ENCODE results near the gene TACSTD2. TPM values are rescaled to one million over a fixed set of nuclear protein-coding genes. Genes with fewer than 3 reads are reported as not detected.
"Not testable (repeated sequence)": the region's sequence is repeated elsewhere in the genome, so short reads cannot be mapped to it uniquely, and the experiment has no call there.

The TACSTD2 gene
- total RNA-seq, 6 experiments from 2014 or later, result 0.55 to 13.3 (median 12.2) TPM

DNA sequence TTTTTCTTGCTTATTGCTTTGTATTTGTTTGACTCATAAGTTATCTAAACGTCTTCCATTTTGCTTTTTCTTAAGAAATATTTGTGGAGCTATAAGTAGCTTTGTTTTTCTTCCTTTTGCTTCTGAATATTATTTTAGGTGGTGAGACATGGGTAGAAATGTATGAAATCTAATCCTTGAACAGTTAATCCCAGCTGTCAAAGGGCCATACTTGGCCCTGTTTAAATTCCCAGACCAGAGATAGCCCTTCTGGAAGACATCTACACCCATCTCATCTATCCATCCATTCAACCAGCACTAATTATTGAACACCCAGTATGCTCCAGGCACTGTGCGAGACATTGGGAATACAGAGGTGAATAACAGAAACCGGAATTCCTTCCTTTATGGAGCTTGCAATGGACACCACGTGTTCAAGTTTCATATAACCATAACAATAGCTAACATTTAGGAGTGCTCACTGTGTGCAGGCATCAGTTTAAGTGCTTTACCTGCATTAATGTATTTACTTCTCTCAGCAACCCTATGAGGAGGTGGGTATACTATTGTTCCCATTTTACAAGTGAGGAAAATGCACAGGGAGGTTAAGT is 8.7 kb downstream of the TACSTD2 start:
- Mint-ChIP-seq H3K36me3 (ENCODE audit: low read depth) (no peaks in the 10 kb centered on the region), H3K9me3 (no peaks in the 10 kb centered on the region), H3K27ac (no peak overlapping the region), H3K27me3 (ENCODE audit: insufficient read depth) (peaks cover 28% of the 10 kb centered on the region), H3K4me3 (no peak overlapping the region), H3K4me1 (ENCODE audit: low read depth) (no peaks in the 10 kb centered on the region)
- TF ChIP-seq, protein P1, sequence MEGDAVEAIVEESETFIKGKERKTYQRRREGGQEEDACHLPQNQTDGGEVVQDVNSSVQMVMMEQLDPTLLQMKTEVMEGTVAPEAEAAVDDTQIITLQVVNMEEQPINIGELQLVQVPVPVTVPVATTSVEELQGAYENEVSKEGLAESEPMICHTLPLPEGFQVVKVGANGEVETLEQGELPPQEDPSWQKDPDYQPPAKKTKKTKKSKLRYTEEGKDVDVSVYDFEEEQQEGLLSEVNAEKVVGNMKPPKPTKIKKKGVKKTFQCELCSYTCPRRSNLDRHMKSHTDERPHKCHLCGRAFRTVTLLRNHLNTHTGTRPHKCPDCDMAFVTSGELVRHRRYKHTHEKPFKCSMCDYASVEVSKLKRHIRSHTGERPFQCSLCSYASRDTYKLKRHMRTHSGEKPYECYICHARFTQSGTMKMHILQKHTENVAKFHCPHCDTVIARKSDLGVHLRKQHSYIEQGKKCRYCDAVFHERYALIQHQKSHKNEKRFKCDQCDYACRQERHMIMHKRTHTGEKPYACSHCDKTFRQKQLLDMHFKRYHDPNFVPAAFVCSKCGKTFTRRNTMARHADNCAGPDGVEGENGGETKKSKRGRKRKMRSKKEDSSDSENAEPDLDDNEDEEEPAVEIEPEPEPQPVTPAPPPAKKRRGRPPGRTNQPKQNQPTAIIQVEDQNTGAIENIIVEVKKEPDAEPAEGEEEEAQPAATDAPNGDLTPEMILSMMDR (IDR thresholded peaks at IDR 0.05), result no peak
- no peak for DNase-seq

DNA sequence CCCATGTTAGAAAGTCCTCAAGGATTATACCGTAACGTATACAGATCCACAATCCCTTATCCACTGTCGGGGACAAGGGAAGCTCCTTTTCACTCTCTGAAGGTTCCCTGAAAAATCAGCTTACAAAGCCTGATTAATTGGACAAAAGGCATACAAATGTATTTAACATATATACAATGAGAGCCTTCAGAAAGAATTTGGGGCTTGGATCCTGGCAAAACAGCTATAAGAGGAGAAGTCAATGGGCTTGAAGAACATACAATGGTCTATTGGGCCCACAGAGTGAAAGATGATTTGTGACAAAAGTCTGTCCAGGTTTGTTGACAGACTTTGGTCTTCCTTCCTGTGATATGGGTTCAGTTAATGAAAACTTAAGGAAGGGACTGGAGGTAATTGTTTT is 10.7 kb downstream of the TACSTD2 start:
- Mint-ChIP-seq H3K4me1 (ENCODE audit: low read depth) (no peaks in the 10 kb centered on the region), H3K36me3 (ENCODE audit: low read depth) (no peaks in the 10 kb centered on the region; the same call in 1 of the 2 replicates), H3K4me3 (no peak overlapping the region; the same call in 1 of the 2 replicates), H3K27ac (no peak overlapping the region), H3K27me3 (ENCODE audit: insufficient read depth) (peaks cover 29% of the 10 kb centered on the region), H3K9me3 (no peaks in the 10 kb centered on the region)
- TF ChIP-seq, protein P1 (IDR thresholded peaks at IDR 0.05), result no peak
- no peak for DNase-seq

DNA sequence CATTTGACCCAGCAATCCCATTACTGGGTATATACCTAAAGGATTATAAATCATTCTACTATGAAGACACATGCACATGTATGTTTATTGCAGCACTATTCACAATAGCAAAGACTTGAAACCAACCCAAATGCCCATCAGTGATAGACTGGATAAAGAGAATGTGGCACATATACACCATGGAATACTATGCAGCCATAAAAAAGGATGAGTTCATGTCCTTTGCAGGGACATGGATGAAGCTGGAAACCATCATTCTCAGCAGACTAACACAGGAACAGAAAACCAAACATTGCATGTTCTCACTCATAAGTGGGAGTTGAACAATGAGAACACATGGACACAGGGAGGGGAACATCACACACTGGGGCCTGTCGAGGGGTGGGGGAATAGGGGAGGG is 13.3 kb downstream of the TACSTD2 start:
- H3K4me1 Mint-ChIP-seq (ENCODE audit: low read depth); H3K4me3 Mint-ChIP-seq; DNase-seq; H3K9me3 Mint-ChIP-seq; H3K27ac Mint-ChIP-seq; H3K36me3 Mint-ChIP-seq (ENCODE audit: low read depth): not testable (repeated sequence)
- H3K27me3 Mint-ChIP-seq (ENCODE audit: insufficient read depth), result peaks cover 25% of the 10 kb centered on the region

DNA sequence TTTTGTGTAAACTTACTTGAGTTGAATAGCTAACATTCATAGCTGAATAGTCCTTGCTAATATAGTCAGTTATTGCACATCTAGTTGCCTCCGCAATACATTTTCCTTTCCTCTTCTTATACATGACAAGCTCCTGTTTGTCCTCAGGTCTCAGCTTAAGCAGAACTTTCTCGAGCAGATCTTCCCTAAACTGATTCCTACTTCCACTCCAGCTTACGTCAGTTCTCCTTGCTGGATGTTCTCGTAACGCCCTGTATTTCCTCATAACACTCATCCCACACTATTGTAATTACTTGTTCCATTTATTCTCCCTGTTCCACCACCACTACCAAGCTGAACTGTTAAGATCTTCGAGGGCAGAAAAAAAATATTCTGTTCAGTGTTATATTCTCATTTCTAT is 15.4 kb downstream of the TACSTD2 start:
- DNase-seq, result no peak
- H3K27me3 Mint-ChIP-seq (ENCODE audit: insufficient read depth), result peaks cover 28% of the 10 kb centered on the region
- TF ChIP-seq, protein P1 (IDR thresholded peaks at IDR 0.05), result no peak
- no peaks in the 10 kb centered on the region for H3K9me3 Mint-ChIP-seq
- no peak overlapping the region for H3K4me3 Mint-ChIP-seq
- no peaks in the 10 kb centered on the region; the same call in 1 of the 2 replicates for H3K36me3 Mint-ChIP-seq (ENCODE audit: low read depth)
- no peaks in the 10 kb centered on the region for H3K4me1 Mint-ChIP-seq (ENCODE audit: low read depth)
- no peak overlapping the region for H3K27ac Mint-ChIP-seq

DNA sequence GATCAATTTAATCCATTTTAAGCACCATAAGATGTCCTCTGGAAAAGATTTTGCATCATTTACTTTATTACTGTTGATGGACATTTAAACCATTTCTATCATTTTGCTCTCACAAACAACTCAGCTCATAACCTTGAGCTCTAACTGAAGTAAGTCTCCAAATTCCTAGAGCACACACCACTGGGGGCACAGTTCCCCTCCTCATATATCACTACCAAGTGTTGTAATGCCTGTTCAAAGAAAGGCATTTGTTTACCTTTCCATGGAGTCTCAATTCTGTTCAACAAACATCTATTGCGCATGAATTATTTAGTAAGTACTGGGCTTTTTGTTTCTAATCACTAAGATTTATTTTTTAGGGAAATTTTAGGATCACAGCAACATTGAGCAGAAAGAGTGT is 21.7 kb downstream of the TACSTD2 start:
- Mint-ChIP-seq H3K4me3 (no peak overlapping the region), H3K27me3 (ENCODE audit: insufficient read depth) (peaks cover 15% of the 10 kb centered on the region), H3K9me3 (no peaks in the 10 kb centered on the region), H3K36me3 (ENCODE audit: low read depth) (no peaks in the 10 kb centered on the region), H3K27ac (no peak overlapping the region), H3K4me1 (ENCODE audit: low read depth) (no peaks in the 10 kb centered on the region)
- TF ChIP-seq, protein P1 (IDR thresholded peaks at IDR 0.05), result no peak
- no peak for DNase-seq

DNA sequence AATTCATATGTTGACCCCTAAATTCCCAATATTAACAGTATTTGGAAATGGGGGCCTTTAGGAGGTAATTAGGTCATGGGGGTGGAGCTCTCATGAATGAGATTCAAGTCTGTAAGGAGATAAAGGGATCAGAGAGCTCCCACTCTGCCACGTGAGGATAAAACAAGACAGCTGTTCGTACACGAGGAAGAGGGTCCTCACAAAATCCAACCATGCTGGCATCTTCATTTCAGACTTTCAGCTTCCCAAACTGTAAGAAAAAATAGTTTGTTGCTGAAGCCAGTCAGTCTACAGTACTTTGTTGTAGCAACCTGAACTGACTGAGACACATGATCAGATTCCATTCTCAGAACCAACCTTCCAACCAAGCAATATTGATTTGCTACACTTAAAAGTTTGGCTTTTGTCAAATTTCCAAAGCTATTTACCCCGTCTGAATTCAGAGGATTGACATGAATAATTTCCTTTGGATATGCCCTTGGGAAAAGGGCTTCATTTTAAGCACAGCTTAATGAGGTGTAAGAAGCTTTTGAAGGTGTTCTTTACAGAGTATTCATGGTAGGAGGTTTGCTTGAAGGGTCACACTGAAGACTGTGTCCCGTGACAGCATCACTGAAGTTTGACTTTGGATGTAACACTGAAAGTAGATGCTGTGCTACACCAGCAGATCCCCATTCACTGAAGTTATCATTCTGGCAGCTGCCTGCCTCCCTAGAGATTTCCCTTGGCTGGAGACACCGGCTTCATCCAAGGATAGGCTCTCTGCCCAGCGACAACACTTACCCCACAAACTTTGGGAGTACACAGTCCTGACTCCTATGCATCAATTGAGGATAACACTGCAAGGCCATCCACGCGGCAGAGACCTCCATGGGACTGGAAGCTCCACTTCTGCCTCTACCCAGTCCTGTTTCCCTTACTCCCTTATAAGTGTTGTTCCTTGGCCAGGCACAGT is 25.6 kb downstream of the TACSTD2 start:
- no peak for DNase-seq
- H3K4me3 Mint-ChIP-seq, result no peak overlapping the region
- peaks cover 17% of the 10 kb centered on the region for H3K27me3 Mint-ChIP-seq (ENCODE audit: insufficient read depth)
- no peak overlapping the region for H3K27ac Mint-ChIP-seq
- peaks cover 11% of the 10 kb centered on the region for H3K4me1 Mint-ChIP-seq (ENCODE audit: low read depth)
- no peaks in the 10 kb centered on the region for H3K36me3 Mint-ChIP-seq (ENCODE audit: low read depth)
- TF ChIP-seq, protein P1 (IDR thresholded peaks at IDR 0.05), result no peak
- H3K9me3 Mint-ChIP-seq, result no peaks in the 10 kb centered on the region

DNA sequence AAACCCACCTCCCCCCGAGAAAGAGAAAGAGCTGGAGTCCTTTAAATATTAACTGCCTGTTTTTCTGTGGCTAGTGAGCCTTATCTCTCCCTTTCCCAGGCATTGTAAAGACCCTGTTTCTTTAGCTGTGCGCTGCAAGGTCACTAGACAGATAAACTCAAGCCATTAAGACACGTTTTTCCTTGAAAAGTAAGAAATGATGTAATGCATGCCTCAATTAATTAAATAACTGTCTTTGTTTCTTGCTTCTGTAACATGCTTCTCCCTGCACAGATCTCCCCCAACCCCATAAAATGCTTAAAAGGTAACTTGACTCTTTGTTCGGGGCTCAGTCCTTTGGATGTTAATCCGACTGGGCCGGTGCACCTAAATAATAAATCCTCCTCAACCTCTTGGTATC is 27.8 kb downstream of the TACSTD2 start:
- DNase-seq; H3K4me3 Mint-ChIP-seq; H3K36me3 Mint-ChIP-seq (ENCODE audit: low read depth); H3K27ac Mint-ChIP-seq; H3K9me3 Mint-ChIP-seq: not testable (repeated sequence)
- H3K4me1 Mint-ChIP-seq (ENCODE audit: low read depth), result peaks cover 23% of the 10 kb centered on the region
- peaks cover 16% of the 10 kb centered on the region for H3K27me3 Mint-ChIP-seq (ENCODE audit: insufficient read depth)

Measured in HFFc6 (cell line).